Fibroblast of the conjunctiva (primary cell): ENCODE measurements around the gene NPDC1.

Experiments
- DNase-seq: peaks from one replicate; pipeline ENCODE4 v3.0.0-alpha.2; 2010; ENCODE audit warnings: low read depth

The NPDC1 gene, protein sequence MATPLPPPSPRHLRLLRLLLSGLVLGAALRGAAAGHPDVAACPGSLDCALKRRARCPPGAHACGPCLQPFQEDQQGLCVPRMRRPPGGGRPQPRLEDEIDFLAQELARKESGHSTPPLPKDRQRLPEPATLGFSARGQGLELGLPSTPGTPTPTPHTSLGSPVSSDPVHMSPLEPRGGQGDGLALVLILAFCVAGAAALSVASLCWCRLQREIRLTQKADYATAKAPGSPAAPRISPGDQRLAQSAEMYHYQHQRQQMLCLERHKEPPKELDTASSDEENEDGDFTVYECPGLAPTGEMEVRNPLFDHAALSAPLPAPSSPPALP

DNA sequence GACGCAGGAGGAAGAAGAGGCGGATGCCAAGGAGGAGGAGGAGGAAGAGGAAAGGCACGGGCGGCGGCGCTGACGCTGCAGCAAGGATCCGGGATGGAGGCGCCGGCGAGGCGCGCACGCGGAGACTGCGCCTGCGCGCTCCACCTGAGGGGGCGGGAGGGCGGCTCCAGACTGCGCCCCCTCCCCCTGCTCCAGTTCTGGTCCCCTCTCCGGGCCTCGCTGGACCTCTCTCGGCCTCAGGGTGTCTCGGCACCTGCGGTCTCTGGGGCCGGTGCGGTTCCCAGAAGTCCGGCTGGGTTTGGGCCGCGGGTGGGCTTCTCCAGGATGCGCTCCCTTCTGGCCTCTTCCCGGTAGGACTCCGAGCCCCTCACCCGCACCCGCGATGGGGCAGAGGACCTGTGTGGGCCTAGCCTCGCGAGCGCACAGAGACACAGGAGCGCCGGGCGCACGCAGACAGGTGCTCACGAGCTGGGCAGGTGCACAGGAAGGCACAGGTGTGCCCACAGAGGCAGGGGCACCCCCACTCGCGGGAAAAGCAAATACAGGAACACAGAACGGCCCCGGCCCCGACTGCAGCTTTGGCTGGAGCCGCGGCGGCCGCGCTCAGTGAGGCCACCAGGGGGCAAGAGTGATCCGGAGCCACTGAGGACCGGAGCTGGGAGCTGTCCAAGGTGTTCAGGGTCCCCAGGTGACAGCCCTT lies at the start of gene NPDC1:
NPDC1 (minus strand) TSS at position 90 of the 700 bp plus-strand sequence. CDS start 188 bp downstream, outside the sequence.
- DNase-seq = no peak

DNA sequence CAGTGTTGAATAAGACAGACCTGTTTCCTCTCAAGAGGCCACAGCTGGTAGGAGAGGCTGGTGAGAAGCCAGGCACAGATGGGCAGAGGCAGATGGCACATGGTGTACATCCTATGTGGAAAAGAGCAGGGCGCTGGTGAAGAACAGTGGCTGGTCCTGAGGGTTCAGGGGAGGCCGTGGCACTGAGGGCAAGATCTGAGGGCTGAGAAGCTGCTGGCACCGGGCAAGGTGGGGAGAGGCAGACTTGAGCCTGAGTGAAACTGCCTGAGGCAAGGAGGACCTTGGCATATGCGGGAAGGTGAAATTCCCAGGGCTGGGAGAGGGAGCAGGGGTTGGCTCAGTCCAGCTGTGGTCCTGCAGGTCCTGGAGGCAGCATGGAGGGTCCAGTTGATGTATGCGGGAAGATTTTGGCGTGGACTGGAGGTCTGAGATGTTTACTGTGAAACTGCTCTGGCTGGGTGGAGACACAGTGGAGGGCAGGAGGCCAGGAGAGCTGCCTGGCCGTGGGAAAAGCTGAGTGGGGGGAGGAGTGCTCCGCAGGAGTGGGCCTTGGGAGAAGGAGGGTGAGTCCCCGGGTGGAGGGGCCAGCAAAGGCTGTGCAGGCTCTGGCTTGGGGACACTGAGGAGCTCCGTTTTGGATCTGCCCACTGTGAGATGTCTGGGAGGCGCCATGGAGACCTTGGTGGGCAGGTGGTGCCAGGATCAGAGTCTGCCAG lies 43.4 kb upstream of the NPDC1 start:
- no peak for DNase-seq

DNA sequence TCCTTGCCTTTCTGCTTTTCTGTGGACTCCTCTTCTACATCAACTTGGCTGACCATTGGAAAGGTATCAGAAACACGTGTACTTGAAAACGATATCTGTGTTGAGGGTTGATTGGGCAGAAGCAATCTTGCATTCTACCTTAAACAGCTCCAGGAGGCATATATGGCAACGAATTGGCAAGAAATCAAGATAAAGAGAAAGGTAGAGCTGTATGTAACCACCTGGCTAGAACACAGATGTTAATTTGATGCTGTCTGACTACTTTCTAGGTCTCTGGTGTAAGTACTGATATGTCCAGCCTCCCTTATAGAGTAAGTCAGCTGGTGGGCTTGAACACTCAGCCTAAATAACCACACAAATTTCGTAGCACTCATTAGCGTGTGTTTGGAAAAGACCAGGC lies 42.1 kb upstream of the NPDC1 start:
- DNase-seq = no peak

DNA sequence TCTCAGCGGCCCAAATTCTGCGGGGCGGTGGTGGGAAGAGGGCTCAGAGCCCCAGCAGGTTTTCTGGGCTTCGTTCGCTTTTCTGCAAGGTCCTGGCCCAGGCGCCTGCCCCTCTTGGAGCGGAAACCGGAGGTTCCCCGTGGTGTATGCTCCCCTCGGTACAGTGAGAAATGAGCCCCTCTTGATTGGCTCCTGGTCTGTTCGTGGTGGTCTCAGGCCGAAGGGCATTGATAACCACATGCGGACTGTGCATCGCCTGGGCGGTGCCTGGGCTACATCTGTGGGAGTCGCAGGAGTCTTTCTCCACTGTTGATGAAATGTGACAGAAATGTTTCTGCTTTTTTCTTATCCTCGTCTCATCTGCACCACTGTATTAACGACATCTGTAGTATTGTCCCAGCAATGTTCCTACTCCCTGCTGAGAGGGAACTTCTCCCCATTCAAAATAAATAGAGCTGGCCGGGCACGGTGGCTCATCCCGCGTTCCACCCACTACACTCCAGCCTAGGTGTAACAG lies 41.5 kb upstream of the NPDC1 start:
- no peak for DNase-seq

DNA sequence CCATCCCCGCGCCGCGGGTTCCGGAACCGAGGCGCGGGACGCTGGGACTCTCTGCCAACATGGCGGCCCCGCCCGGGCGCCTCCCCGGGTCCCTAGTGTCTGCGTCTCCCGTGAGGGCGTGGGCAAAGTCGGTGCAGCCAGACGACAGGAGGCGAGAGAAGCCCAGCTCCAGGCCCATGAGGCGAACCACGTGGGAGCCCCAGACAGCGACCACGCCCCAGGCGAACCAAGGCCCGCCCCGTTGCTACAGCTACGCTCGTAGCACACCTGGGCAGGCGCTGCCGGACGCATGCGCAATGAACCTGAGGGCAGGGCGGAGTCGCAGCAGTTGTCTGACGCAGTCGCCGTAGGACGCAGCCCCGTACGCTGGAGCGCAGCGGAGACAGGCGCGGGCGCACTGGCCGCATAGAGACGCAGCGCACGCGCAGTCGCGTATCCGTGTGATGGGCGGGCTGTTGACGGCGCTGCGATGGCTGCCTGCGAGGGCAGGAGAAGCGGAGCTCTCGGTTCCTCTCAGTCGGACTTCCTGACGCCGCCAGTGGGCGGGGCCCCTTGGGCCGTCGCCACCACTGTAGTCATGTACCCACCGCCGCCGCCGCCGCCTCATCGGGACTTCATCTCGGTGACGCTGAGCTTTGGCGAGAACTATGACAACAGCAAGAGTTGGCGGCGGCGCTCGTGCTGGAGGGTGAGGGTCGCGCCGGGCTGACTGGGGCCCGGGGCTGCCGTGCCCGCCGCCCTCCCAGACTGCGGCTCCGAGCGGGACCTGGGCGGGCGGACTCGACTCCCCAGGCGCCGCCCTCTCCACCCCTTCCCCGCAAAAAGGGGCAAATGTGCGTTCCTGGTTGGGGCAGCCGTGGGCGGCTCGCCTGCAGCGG lies 40.8 kb upstream of the NPDC1 start, which contains the start of gene MAN1B1:
MAN1B1 (plus strand) TSS at position 455 of the 878 bp plus-strand sequence; CDS start at position 470, 15 bp downstream.
- DNase-seq = peak; percentile 99

DNA sequence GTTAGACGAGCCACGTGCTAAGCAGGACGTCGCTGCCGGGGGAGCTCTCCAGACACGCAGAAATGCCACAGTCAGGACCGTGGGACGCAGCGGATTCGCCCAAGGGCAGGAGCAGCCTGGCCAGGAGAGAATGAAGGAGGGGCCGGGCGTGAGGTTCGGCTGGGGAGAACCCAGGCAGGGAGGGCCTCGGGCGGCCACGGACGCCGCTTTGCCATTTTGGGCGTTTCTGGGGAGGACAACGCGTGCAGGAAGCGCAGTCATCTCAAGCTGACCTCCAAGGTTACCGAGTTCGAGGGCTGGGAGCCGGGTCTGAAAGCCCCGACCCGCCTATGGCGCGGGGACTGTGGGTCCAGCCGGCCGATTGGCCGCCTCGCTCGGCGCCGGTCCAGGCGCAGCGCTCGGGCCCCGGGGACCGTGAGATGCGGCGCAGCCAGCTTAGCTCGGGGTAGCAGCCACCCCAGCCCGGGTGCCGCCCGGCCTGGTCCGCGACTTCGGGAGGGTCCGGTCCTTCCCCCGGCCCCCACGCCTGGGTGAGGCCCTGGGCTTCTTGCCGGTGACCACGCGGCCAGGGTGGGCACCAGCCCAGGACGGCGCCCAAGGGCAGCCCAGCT lies 40.0 kb upstream of the NPDC1 start:
- no peak for DNase-seq

DNA sequence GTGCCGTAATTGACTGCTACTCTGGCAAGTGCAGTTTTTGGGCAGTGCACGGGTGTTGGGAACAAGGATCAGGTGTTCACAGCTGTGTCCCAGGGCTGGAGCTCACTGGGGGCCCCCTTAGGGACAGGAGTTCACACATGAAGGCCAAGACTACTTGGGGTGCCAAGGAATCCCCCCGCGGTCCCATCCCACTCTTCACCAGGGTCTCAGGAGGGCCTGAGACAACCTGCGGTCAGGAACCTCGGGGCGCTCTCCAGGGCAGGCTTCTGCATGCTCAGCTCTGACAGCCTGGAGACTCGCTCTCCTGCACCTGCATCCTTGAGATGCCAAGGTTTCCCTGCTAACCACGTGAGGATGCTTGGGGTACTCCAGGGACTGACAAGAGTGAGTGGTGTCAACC lies 38.5 kb upstream of the NPDC1 start:
- no peak for DNase-seq

DNA sequence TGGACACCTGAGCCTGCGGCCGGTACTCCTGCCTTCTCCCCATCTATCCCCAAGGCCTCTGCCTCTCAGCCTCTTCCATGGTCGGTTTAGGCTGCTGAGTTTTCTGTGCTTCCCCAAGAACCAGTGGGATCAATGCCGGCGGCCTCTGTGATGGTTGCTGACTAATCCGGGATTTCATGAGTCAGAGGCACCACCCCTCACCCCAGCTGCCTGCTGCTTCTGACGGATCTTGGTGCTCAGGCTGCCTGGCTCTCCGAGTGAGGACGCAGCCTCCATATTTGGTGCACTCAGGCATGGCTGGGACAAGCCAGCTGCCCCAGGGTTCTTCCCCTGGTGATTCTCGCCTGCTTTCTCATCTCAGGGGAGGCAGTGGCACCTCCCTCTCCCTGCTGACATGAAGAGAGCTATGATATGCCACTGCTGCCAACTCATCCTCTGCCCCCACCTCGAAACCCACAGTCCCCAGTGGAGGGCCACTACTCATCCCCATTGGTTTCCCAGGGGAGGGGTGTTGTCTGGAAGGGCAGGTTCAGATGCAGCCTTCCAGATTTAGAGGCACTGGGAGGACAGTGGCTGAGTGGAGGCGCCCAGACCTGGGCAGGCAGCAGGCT lies 37.5 kb upstream of the NPDC1 start:
- peak; percentile 88 for DNase-seq

DNA sequence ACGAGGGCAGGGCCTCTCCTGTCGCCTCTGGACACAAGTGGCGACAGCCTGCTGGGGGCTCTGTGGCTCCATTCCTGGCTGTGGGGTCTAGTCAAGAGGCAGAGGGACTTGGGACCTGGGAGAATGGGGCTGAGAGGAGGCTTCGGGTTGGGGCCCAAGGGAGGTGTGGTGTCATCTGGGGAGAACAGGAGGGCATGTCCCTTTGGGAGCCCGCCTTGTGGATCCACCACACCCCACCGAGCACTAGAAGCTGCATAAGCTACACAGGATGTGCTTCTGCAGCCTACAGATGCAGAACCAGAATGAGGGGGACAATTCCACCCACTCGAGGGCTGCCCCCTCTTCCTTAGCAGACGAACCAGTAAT lies 36.9 kb upstream of the NPDC1 start:
- DNase-seq = no peak

DNA sequence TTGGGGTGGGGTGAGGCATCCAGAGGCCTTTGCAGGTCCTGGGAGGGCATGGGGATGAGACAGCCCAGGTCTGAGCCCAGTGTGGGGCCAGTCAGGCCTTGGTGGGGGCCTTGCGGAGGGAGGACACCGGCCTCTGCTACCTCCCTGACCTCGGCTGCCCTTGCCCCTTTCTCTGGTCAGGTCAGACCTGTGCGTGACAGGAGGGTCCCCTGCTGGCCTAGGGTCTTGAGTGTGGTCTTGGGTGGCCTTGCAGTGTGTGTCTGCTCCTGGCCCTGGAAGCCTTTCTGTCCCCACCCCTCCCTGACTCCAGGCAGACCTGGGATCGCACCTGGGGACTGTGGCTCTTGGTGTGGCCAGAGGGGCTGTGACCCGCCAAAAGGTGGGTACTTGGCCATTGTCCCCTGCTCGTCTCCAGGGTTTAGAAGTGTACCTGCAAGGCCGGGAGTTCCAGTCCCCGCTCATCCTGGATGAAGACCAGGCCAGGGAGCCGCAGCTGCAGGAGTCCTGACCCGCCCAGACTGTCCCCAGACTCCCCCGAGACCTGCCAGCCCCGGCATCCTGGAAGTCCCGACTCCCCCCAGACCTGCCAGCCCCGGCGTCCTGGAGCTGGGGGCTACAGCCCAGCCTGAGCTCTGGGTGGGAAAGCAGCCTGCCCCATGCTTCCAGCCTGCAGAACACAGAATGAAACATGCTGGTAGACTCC lies 36.4 kb upstream of the NPDC1 start:
- DNase-seq = no peak

DNA sequence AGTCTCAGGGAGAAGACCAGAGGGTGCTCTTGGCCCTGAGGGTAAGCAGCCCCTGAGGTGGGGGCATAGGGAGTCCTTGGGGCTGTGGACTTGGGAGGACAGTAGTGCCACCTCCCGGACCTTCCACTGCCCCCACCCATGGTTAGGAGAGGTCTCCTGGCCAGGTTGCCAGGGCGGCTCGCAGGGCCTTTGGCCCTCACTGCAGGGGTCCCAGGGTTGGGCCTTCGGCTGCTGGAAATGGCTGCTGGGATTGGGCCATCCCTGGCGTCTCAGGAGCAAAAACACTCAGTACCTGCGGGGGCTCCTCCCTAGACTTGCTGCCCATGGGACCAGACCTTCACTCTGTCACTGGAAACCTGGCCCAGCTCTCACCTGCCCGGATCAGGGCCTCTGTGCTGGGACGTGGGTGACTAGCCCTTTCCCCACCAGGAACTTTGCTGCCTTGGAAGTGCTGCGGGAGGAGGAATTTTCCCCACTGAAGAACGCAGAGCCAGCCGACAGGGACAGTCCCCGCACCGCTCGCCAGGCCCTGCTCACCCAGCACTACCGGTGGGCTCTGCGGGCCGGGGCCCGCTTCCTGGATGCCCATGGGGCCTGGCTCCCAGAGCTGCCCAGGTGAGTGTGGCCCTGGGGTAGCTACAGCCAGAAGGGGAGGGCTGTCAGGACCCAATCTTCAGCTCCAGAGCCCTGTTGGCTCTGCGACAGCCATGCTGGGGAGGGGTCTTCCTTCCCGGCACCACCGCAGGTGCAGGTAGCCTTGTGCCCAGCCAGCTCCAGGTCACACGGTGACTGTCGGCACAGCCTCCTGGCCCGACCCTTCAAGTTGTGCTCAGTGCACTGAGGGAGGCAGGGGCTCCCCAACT lies 34.5 kb upstream of the NPDC1 start:
- DNase-seq = no peak

DNA sequence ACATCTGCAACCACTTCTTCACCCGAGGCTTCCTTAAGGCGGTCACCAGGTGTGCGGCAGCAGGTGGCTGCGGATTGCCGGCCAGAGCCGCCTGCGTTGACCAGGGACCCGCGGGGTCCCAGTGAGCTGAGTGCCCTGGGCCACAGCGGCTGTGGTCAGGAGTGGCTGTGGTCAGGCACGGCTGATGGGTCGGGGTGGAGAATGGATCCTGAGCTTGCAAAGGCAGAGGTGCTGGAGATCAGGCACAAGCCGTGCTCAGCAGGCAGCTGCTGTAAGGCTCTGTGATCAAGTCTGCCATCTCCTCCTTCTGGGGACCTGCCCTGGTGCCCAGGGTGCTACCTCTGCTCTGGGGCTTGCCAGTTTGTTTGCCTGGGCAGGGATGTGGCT lies 33.4 kb upstream of the NPDC1 start:
- no peak for DNase-seq

DNA sequence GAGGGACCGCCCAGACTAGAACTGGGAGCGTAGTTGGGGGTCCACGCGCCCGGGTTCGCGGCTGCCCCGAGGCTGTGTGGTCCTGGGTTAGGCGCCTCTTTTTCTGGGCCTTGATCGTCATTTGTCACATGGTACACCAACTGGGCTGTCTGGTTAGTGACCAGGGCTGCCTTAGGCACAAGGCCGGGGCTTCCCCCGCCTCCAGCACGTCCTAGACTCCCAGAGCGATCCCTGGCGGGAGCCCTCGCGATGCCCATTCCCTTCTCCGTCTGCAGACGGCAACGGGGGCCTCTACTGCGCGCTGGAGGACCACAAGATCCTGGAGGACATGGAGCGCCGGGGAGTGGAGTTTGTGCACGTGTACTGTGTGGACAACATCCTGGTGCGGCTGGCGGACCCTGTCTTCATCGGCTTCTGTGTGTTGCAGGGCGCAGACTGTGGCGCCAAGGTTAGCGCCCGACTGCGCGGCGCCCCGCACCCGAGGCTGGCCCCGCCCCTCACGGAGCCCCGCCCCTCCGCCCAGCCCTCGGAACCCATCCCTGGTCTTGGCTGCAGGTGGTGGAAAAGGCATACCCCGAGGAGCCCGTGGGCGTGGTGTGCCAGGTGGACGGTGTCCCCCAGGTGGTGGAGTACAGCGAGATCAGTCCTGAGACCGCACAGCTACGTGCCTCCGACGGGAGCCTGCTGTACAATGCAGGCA lies 32.9 kb upstream of the NPDC1 start:
- no peak for DNase-seq

DNA sequence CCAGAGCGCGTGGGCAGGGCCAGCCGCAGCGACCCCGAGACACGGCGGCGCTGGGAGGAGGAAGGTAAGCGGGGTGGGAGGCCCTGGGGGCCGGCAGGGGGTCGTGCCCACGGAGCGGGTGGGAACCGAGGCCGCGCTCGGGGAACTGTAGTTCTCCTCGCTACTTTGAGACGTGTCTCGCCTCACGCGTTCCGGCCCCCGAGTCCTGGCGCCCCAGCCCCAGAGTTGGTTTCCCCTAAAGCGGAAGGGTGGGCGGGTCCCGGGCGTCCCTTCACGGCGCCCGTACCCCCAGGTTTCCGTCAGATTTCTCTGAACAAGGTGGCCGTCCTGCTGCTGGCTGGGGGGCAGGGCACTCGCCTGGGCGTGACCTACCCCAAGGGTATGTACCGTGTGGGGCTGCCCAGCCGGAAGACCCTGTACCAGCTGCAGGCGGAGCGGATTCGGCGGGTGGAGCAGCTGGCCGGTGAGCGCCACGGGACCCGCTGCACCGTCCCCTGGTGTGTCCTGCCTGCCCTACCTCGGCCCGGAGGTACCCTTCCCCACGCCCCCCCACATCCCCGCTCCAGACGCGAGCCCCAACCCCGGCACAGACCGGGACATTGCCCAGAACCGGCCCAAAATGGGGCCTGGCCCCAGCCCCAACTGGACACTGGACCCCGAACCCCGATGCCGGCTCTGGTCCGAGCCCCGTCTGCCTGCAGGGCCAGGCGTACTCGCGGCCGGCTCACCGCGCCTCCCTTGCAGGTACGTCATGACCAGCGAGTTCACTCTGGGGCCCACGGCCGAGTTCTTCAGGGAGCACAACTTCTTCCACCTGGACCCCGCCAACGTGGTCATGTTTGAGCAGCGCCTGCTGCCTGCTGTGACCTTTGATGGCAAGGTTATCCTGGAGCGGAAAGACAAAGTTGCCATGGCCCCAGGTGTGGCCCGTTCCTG lies 32.0 kb upstream of the NPDC1 start:
- no peak for DNase-seq

DNA sequence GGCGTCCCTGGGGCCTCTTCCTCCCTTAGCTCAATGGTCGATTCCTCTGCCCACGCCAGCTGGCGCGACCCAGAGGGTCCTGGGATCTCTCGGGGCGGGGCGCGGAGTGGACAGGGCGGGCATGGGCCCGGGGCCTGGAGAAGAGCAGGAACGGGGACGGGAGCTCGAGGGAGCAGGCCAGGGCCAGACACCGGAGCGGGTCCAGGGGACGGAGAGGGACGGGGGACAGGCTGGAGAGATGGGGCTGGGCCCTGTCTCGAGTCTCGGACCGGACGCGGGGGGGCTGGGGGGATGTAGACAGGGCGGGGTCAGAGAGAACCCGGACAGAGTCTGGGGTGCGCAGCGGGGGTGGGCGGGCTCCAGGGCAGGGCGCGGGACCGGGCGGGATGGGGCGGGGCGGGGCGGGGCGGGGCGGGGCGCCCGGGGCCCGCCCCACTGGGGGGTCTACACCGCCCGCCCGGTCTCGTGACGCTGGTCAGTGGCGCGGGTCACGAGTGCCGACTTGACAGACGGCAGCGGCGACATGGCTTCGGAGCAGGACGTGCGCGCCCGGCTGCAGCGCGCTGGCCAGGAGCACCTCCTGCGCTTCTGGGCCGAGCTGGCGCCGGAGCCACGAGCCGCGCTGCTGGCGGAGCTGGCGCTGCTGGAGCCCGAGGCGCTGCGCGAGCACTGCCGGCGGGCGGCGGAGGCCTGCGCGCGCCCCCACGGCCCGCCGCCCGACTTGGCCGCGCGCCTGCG lies 31.2 kb upstream of the NPDC1 start, which contains the start of gene UAP1L1:
UAP1L1 (plus strand) TSS at position 508 of the 738 bp plus-strand sequence; CDS start at position 524, 16 bp downstream.
- DNase-seq = no peak

DNA sequence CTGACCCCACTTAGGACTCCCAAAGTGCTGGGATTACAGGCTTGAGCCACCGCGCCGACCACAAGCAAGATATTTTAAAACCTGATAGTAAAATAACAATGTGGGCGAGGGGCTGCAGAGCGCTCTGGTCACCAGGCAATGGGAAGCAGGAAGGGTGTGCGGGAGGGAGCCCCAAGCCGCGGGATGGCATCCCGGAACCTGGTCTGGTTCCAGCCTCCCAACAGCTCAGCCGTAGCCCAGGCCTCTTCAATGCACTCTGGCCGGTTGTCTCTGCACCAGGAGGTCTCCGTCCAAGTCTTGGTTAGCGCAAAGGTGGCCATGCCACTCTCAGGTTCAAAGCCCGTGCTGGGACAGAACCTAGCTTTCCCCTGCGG lies 30.6 kb upstream of the NPDC1 start:
- no peak for DNase-seq
